Caco-2 (cell line): ENCODE data around the gene RBM7. TPM values are rescaled to one million over a fixed set of nuclear protein-coding genes. Genes with fewer than 3 reads are reported as not detected.

ENCODE experiments used
- BruUV-seq: library from RNA; stranded (reverse); fragments of 400-500 nt; replicated peaks from 2 replicates; lab custom pipeline; 2021; lab: Mats Ljungman, UMichigan
- CTCF ChIA-PET: fragments of 300-600 bp; sonication (Branson Sonifier 250); formaldehyde crosslinking; loops from one replicate; lab custom pipeline; 2022; ENCODE audit warnings: antibody characterized with exemption; lab: Charles Lee
- POLR2A ChIA-PET: fragments of 300-600 bp; sonication (Branson Sonifier 250); formaldehyde crosslinking; loops from one replicate; lab custom pipeline; 2022; ENCODE audit warnings: antibody characterized with exemption; lab: Charles Lee
- DNase-seq, 2 experiments: peaks; one replicate each; pipeline versions ENCODE4 v3.0.0 to v3.0.0-alpha.2; 2020 to 2022
- H3K27me3 ChIP-seq: replicated peaks from 2 replicates; pipeline ENCODE4 v1.6.0; 2011; ENCODE audit warnings: low read length; ENCODE audit not compliant: control insufficient read depth, insufficient read depth
- H3K36me3 ChIP-seq: 2 replicates; pipeline ENCODE4 v1.5.1; 2011; ENCODE audit warnings: low read length; ENCODE audit not compliant: control insufficient read depth, insufficient read depth
- H3K4me1 ChIP-seq: fragments of 250-450 bp; sonication (Bioruptor Pico); 2 replicates; pipeline ENCODE4 v1.5.1; 2020; ENCODE audit warnings: mild to moderate bottlenecking
- H3K4me3 ChIP-seq: 2 replicates; pipeline ENCODE4 v1.5.1; 2011; ENCODE audit warnings: low read depth, mild to moderate bottlenecking, control low read depth, low read length
- H3K9me3 ChIP-seq: fragments of 250-450 bp; sonication (Bioruptor Pico); 2 replicates; pipeline ENCODE4 v1.5.1; 2020; ENCODE audit warnings: mild to moderate bottlenecking, moderate library complexity
- H3K27ac Mint-ChIP-seq: one replicate; pipeline ENCODE4 v1.8.0; 2022; ENCODE audit warnings: mixed read lengths; ENCODE audit not compliant: unreplicated experiment
- H3K27me3 Mint-ChIP-seq: one replicate; pipeline ENCODE4 v1.8.0; 2022; ENCODE audit warnings: mixed read lengths; ENCODE audit not compliant: insufficient read depth, unreplicated experiment
- H3K36me3 Mint-ChIP-seq: one replicate; pipeline ENCODE4 v1.8.0; 2022; ENCODE audit warnings: mild to moderate bottlenecking, mixed read lengths; ENCODE audit not compliant: insufficient read depth, unreplicated experiment
- H3K4me1 Mint-ChIP-seq: one replicate; pipeline ENCODE4 v1.8.0; 2022; ENCODE audit warnings: low read depth, mixed read lengths; ENCODE audit not compliant: unreplicated experiment
- H3K4me3 Mint-ChIP-seq: one replicate; pipeline ENCODE4 v1.8.0; 2022; ENCODE audit warnings: mild to moderate bottlenecking, moderate library complexity, mixed read lengths; ENCODE audit not compliant: unreplicated experiment
- H3K9me3 Mint-ChIP-seq: one replicate; pipeline ENCODE4 v1.8.0; 2022; ENCODE audit warnings: mixed read lengths; ENCODE audit not compliant: unreplicated experiment
- CTCF ChIP-seq, 2 experiments: fragments of 200-600 bp in 1 of 2; IDR thresholded peaks; 1 replicate in 1 of 2; 2 replicates in 1 of 2; pipeline versions ENCODE4 v1.5.1 to v1.8.0; 2011 to 2022; ENCODE audit warnings: antibody characterized with exemption in 1 of 2, control low read depth in 1 of 2, inconsistent platforms in 1 of 2, low read depth in 1 of 2, low read length in 1 of 2, mild to moderate bottlenecking in 1 of 2, moderate library complexity in 1 of 2; ENCODE audit not compliant: insufficient read depth in 1 of 2, severe bottlenecking in 1 of 2, unreplicated experiment in 1 of 2
- intact Hi-C: fragments of 100-400 bp; cut with micrococcal nuclease; formaldehyde crosslinking; loops from one replicate; pipeline ENCODE4 v1.10.0; 2022; ENCODE audit not compliant: unreplicated experiment
- total RNA-seq: library from RNA; stranded (reverse); gene quantifications from 2 replicates; pipeline ENCODE4 v1.2.3, GENCODE V29; 2022

The RBM7 gene
- total RNA-seq, 1 experiment from 2014 or later, result 57.6 TPM

DNA sequence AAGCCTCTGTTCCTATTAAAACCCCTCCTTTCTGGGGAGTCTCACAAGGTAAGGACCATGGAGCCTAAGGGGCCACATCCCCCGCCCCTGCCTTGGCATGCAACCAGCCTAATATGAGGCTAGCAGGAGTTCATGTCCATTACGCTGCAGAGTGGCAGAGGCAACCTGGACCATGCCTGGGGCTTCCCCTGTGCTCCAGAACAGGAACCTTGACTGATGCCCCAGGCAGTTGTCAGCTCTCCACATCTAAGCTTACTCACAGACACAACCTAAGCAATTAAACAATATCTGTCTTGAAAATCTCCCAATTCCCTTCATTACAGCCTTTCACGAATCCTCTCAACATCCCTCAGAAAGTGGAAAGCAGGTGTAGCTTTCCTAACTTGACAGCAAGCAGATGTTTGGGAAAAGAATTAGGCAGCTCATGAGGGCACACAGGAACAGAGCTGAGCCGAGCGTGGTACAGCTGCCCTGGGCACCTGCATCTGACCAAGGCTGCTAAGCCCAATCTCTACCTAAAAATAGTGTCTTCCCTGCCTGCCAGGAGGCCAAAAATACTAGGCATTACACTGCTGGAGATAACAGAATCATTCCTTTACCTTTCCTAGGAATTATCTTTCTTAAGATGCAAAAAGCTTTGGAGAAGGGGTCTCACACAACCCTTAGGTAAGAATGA, 20.9 kb upstream of the RBM7 start:
- no peaks in the 10 kb centered on the region for H3K4me1 ChIP-seq
- H3K27me3 Mint-ChIP-seq, result peaks cover 5% of the 10 kb centered on the region
- intact Hi-C loops, result no loop called here
- no peaks in the 10 kb centered on the region for H3K4me1 Mint-ChIP-seq
- peaks cover 14% of the 10 kb centered on the region for H3K9me3 Mint-ChIP-seq
- no peak overlapping the region for H3K27ac Mint-ChIP-seq
- H3K27me3 ChIP-seq, result no peaks in the 10 kb centered on the region; the same call in 1 of the 2 replicates
- no peak for DNase-seq
- no peak overlapping the region for H3K4me3 ChIP-seq
- H3K9me3 ChIP-seq, result peaks cover 8% of the 10 kb centered on the region; the same call in 1 of the 2 replicates
- ChIA-PET CTCF (interaction anchor here (0.6 kb wide), 1 partner anchor 348 kb away, joined by 3 read pairs; no protein-coding TSS in a partner anchor), POLR2A (no interaction called here)
- TF ChIP-seq CTCF (IDR thresholded peaks at IDR 0.05; ENCODE audit: insufficient read depth in 1 of 2, low read depth in 1 of 2, low read length in 1 of 2, severe bottlenecking in 1 of 2, unreplicated experiment in 1 of 2), result no peak
- BruUV-seq, result no TSS peak
- H3K36me3 Mint-ChIP-seq, result no peaks in the 10 kb centered on the region
- H3K36me3 ChIP-seq, result no peaks in the 10 kb centered on the region
- H3K4me3 Mint-ChIP-seq, result no peak overlapping the region

- no peak for DNase-seq
- no TSS peak for BruUV-seq
- Histone ChIP-seq H3K4me3 (no peak overlapping the region), H3K4me1 (no peaks in the 10 kb centered on the region), H3K27me3 (no peaks in the 10 kb centered on the region; the same call in 1 of the 2 replicates), H3K36me3 (no peaks in the 10 kb centered on the region), H3K9me3 (peaks cover 8% of the 10 kb centered on the region; the same call in 1 of the 2 replicates)
- Mint-ChIP-seq H3K27ac (no peak overlapping the region), H3K27me3 (peaks cover 8% of the 10 kb centered on the region), H3K9me3 (peaks cover 14% of the 10 kb centered on the region), H3K4me3 (no peak overlapping the region), H3K36me3 (no peaks in the 10 kb centered on the region), H3K4me1 (no peaks in the 10 kb centered on the region)
- POLR2A ChIA-PET, result no interaction called here
- CTCF ChIA-PET, result no interaction called here
- intact Hi-C loops, result no loop called here
- no peak for TF ChIP-seq CTCF (IDR thresholded peaks at IDR 0.05; ENCODE audit: insufficient read depth in 1 of 2, low read depth in 1 of 2, low read length in 1 of 2, severe bottlenecking in 1 of 2, unreplicated experiment in 1 of 2)
These were observed 18.0 kb upstream of the RBM7 start for GRCh38 chr11:114382509-114382908.

GRCh38 chr11:114384487-114384886, 16.0 kb upstream of the RBM7 start:
- Histone ChIP-seq H3K4me1 (no peaks in the 10 kb centered on the region), H3K36me3 (no peaks in the 10 kb centered on the region), H3K27me3 (no peaks in the 10 kb centered on the region), H3K4me3 (no peak overlapping the region), H3K9me3 (peaks cover 8% of the 10 kb centered on the region; the same call in 1 of the 2 replicates)
- CTCF ChIA-PET, result no interaction called here
- H3K4me3 Mint-ChIP-seq, result no peak overlapping the region
- POLR2A ChIA-PET, result no interaction called here
- peaks cover 14% of the 10 kb centered on the region for H3K9me3 Mint-ChIP-seq
- intact Hi-C loops, result no loop called here
- H3K27ac Mint-ChIP-seq, result no peak overlapping the region
- peaks cover 5% of the 10 kb centered on the region for H3K27me3 Mint-ChIP-seq
- H3K36me3 Mint-ChIP-seq, result no peaks in the 10 kb centered on the region
- no peak for TF ChIP-seq CTCF (IDR thresholded peaks at IDR 0.05; ENCODE audit: insufficient read depth in 1 of 2, low read depth in 1 of 2, low read length in 1 of 2, severe bottlenecking in 1 of 2, unreplicated experiment in 1 of 2)
- H3K4me1 Mint-ChIP-seq, result no peaks in the 10 kb centered on the region
- BruUV-seq, result no TSS peak
- DNase-seq, result no peak
